Panc1 (cell line): Measurements from ENCODE around the gene MTHFD1L. TPM values are rescaled to one million over a fixed set of nuclear protein-coding genes. Genes with fewer than 3 reads are reported as not detected.

Experiments
- ATAC-seq: fragments of 200-7000 bp; cut with Tn5 transposase; 2 replicates; pipeline ENCODE4 v1.9.1; 2020; ENCODE audit warnings: mild to moderate bottlenecking, moderate library complexity
- BruUV-seq: library from RNA; stranded (reverse); fragments of 400-500 nt; replicated peaks from 2 replicates; lab custom pipeline; 2021; lab: Mats Ljungman, UMichigan
- CTCF ChIA-PET: fragments of 300-600 bp; sonication (Branson Sonifier 250); formaldehyde crosslinking; loops from one replicate; lab custom pipeline; 2022; ENCODE audit warnings: antibody characterized with exemption; lab: Charles Lee
- POLR2A ChIA-PET: fragments of 300-600 bp; sonication (Branson Sonifier 250); formaldehyde crosslinking; loops from one replicate; lab custom pipeline; 2022; ENCODE audit warnings: antibody characterized with exemption; lab: Charles Lee
- DNase-seq: peaks from one replicate; pipeline ENCODE4 v3.0.0-alpha.2; 2010; ENCODE audit warnings: low read depth, low spot score
- H3K27ac ChIP-seq: 2 replicates; pipeline ENCODE4 v1.5.1; 2011; ENCODE audit warnings: mild to moderate bottlenecking, low read length, inconsistent platforms
- H3K27me3 ChIP-seq: fragments of 200-500 bp; sonication (Bioruptor generic); 2 replicates; pipeline ENCODE4 v1.6.0; 2014; ENCODE audit warnings: low read length, inconsistent platforms; ENCODE audit not compliant: control insufficient read depth, insufficient read depth
- H3K36me3 ChIP-seq: fragments of 200-500 bp; sonication (Bioruptor generic); 2 replicates; pipeline ENCODE4 v1.5.1; 2014; ENCODE audit warnings: inconsistent platforms, mild to moderate bottlenecking, low read length, moderate library complexity; ENCODE audit not compliant: control insufficient read depth, insufficient read depth
- H3K4me1 ChIP-seq: 2 replicates; pipeline ENCODE4 v1.5.1; 2011; ENCODE audit warnings: inconsistent platforms, mild to moderate bottlenecking, low read length, moderate library complexity; ENCODE audit not compliant: control insufficient read depth, insufficient read depth
- H3K4me3 ChIP-seq, 2 experiments: 2 replicates each; pipeline ENCODE4 v1.5.1; 2011 to 2012; ENCODE audit warnings: low read depth in 2 of 2, low read length in 2 of 2, mild to moderate bottlenecking in 2 of 2, inconsistent platforms in 1 of 2, moderate library complexity in 1 of 2
- H3K9me3 ChIP-seq: fragments of 200-500 bp; sonication (Bioruptor generic); 2 replicates; pipeline ENCODE4 v1.5.1; 2014; ENCODE audit warnings: low read depth, mild to moderate bottlenecking, inconsistent platforms, low read length, moderate library complexity; ENCODE audit not compliant: control insufficient read depth, insufficient read depth
- POLR2AphosphoS5 ChIP-seq: IDR thresholded peaks from 2 replicates; pipeline ENCODE4 v1.6.1; 2012; ENCODE audit warnings: mild to moderate bottlenecking, low read depth, low read length, moderate library complexity
- SIN3A ChIP-seq: IDR thresholded peaks from 2 replicates; pipeline ENCODE4 v1.6.1; 2012; ENCODE audit warnings: low read depth, mild to moderate bottlenecking, low read length, moderate library complexity, borderline replicate concordance; ENCODE audit not compliant: insufficient read depth
- TCF7L2 ChIP-seq: IDR thresholded peaks from 2 replicates; pipeline ENCODE4 v1.6.1; 2011; ENCODE audit warnings: mild to moderate bottlenecking, low read depth, low read length, inconsistent platforms
- in situ Hi-C: cut with HindIII; loops from 2 replicates; pipeline ENCODE4 v1.10.0; 2016; ENCODE audit warnings: low sequenced_read_pairs, low pct_unique_long_range_greater_than_20kb
- intact Hi-C: fragments of 100-400 bp; cut with micrococcal nuclease; formaldehyde crosslinking; loops from one replicate; pipeline ENCODE4 v1.10.0; 2022; ENCODE audit not compliant: unreplicated experiment
- total RNA-seq: library from RNA; stranded (reverse); gene quantifications from one replicate; pipeline ENCODE4 v1.2.1, GENCODE V29; 2021; ENCODE audit not compliant: unreplicated experiment
- TF ChIP-seq, protein P1 (sequence below), 2 experiments: IDR thresholded peaks; 2 replicates each; pipeline ENCODE4 v1.6.1; 2011 to 2012; ENCODE audit warnings: low read depth in 2 of 2, control low read depth in 1 of 2, low read length in 1 of 2, mild to moderate bottlenecking in 1 of 2, moderate library complexity in 1 of 2; ENCODE audit not compliant: insufficient read depth in 1 of 2
- TF ChIP-seq, protein P2 (sequence below): fragments of 450-650 bp; IDR thresholded peaks from 2 replicates; pipeline ENCODE4 v1.5.1; 2017; ENCODE audit warnings: mild to moderate bottlenecking

Gene MTHFD1L
- total RNA-seq, 1 experiment from 2014 or later: 76.2 TPM

DNA sequence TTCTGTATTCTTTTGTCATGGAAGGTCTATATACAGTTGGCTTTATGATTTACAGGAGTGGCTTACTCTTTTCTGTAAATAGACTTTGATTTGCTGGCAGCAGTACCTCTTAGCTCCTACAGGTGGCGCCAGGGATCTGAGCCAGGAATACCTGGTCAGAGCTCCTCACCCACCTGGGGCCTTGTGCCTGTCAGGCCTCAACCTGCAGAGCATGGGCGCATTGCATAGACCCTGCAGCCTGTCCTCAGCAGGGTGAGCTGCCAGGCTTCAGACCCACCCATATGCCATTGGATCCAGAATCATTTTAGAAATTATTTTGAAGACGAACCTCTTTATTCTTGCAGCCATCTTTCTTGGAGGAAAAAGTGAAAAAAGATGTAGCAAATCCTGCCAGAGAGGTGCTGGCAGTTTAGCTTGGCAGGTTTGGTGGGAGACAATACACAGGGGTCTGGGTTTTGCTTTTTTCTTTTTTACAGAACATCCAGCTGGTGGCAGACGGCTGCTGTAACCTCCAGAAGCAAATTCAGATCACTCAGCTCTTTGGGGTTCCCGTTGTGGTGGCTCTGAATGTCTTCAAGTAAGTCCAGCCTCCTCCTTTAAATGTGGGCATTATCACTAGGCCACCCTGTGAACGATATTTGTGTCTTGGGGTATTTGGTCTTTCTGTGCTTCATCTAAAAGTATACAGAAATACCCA lies 149.1 kb downstream of the MTHFD1L start:
- TF ChIP-seq, protein P1, sequence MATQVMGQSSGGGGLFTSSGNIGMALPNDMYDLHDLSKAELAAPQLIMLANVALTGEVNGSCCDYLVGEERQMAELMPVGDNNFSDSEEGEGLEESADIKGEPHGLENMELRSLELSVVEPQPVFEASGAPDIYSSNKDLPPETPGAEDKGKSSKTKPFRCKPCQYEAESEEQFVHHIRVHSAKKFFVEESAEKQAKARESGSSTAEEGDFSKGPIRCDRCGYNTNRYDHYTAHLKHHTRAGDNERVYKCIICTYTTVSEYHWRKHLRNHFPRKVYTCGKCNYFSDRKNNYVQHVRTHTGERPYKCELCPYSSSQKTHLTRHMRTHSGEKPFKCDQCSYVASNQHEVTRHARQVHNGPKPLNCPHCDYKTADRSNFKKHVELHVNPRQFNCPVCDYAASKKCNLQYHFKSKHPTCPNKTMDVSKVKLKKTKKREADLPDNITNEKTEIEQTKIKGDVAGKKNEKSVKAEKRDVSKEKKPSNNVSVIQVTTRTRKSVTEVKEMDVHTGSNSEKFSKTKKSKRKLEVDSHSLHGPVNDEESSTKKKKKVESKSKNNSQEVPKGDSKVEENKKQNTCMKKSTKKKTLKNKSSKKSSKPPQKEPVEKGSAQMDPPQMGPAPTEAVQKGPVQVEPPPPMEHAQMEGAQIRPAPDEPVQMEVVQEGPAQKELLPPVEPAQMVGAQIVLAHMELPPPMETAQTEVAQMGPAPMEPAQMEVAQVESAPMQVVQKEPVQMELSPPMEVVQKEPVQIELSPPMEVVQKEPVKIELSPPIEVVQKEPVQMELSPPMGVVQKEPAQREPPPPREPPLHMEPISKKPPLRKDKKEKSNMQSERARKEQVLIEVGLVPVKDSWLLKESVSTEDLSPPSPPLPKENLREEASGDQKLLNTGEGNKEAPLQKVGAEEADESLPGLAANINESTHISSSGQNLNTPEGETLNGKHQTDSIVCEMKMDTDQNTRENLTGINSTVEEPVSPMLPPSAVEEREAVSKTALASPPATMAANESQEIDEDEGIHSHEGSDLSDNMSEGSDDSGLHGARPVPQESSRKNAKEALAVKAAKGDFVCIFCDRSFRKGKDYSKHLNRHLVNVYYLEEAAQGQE (IDR thresholded peaks at IDR 0.05; ENCODE audit: insufficient read depth in 1 of 2, low read depth in 2 of 2, low read length in 1 of 2): no peak
- TF ChIP-seq TCF7L2: no peak
- TF ChIP-seq, protein P2, sequence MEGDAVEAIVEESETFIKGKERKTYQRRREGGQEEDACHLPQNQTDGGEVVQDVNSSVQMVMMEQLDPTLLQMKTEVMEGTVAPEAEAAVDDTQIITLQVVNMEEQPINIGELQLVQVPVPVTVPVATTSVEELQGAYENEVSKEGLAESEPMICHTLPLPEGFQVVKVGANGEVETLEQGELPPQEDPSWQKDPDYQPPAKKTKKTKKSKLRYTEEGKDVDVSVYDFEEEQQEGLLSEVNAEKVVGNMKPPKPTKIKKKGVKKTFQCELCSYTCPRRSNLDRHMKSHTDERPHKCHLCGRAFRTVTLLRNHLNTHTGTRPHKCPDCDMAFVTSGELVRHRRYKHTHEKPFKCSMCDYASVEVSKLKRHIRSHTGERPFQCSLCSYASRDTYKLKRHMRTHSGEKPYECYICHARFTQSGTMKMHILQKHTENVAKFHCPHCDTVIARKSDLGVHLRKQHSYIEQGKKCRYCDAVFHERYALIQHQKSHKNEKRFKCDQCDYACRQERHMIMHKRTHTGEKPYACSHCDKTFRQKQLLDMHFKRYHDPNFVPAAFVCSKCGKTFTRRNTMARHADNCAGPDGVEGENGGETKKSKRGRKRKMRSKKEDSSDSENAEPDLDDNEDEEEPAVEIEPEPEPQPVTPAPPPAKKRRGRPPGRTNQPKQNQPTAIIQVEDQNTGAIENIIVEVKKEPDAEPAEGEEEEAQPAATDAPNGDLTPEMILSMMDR: peak; percentile 98
- no peak for TF ChIP-seq SIN3A
- TF ChIP-seq POLR2AphosphoS5: no peak
- peaks cover 20% of the 10 kb centered on the region for H3K4me1 ChIP-seq
- H3K4me3 ChIP-seq: no peak overlapping the region
- intact Hi-C loops (loop anchor here (1.0 kb wide), 1 partner anchor 310 kb away; no protein-coding TSS in a partner anchor), in situ Hi-C loops (no loop called here)
- no peaks in the 10 kb centered on the region for H3K36me3 ChIP-seq
- POLR2A ChIA-PET: interaction anchor here (0.6 to 0.9 kb wide), 3 partner anchors 9 to 321 kb away, joined by 3 to 6 read pairs (median 3); no protein-coding TSS in a partner anchor
- BruUV-seq: no TSS peak
- no peaks in the 10 kb centered on the region for H3K9me3 ChIP-seq
- peak overlapping the region; percentile 79 for H3K27ac ChIP-seq
- ATAC-seq: peak; percentile 86
- DNase-seq: peak; percentile 65
- CTCF ChIA-PET: interaction anchor here (0.6 to 4.0 kb wide), 10 partner anchors 9 to 320 kb away, joined by 3 to 39 read pairs (median 4); no protein-coding TSS in a partner anchor
- no peaks in the 10 kb centered on the region for H3K27me3 ChIP-seq

DNA sequence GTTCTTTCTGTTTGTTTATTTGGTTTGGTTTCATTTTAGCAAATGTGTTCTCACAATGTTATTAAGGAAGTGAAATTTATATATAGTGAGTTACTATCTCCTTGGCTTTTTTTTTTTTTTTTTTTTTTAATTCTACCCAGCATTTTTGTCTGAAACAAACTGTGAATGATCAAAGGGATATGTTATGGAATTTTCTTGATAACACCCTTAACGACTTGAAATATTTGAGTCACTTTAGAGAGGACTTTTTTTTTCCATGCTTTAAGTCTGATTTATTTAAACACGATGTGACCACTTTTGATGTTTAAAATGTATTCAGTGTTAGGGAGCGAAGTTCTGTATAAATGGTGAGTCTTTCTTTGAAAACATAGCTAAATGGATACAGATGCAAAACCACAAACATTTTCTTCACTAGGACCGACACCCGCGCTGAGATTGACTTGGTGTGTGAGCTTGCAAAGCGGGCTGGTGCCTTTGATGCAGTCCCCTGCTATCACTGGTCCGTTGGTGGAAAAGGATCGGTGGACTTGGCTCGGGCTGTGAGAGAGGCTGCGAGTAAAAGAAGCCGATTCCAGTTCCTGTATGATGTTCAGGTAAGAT lies 149.7 kb downstream of the MTHFD1L start:
- no peaks in the 10 kb centered on the region for H3K27me3 ChIP-seq
- POLR2A ChIA-PET: no interaction called here
- H3K4me1 ChIP-seq: peaks cover 20% of the 10 kb centered on the region
- no peak for TF ChIP-seq POLR2AphosphoS5
- TF ChIP-seq, protein P1 (IDR thresholded peaks at IDR 0.05; ENCODE audit: insufficient read depth in 1 of 2, low read depth in 2 of 2, low read length in 1 of 2): no peak
- TF ChIP-seq, protein P2: no peak
- TF ChIP-seq SIN3A: no peak
- no peak for TF ChIP-seq TCF7L2
- no peaks in the 10 kb centered on the region for H3K36me3 ChIP-seq
- peak overlapping the region; percentile 79 for H3K27ac ChIP-seq
- no peaks in the 10 kb centered on the region for H3K9me3 ChIP-seq
- no TSS peak for BruUV-seq
- CTCF ChIA-PET: interaction anchor here (0.6 to 4.0 kb wide), 8 partner anchors 10 to 320 kb away, joined by 3 to 39 read pairs (median 6); no protein-coding TSS in a partner anchor
- H3K4me3 ChIP-seq: no peak overlapping the region
- no peak for ATAC-seq
- in situ Hi-C loops (no loop called here), intact Hi-C loops (no loop called here)
- DNase-seq: no peak
